ELR (cell line): ENCODE measurements around the gene NCOA3.

Experiments used
- DNase-seq: peaks from one replicate; pipeline ENCODE4 v3.0.0-alpha.2; 2015; ENCODE audit warnings: low read depth

NCOA3 gene

GRCh38 chr20:47665221-47665991, 163.7 kb downstream of the NCOA3 start:
- no peak for DNase-seq

GRCh38 chr20:47666304-47666703, 164.6 kb downstream of the NCOA3 start:
- DNase-seq = no peak

- no peak for DNase-seq
These were observed 165.4 kb downstream of the NCOA3 start for GRCh38 chr20:47667086-47667485.

GRCh38 chr20:47667531-47668312, 166.0 kb downstream of the NCOA3 start:
- DNase-seq = no peak

GRCh38 chr20:47668313-47669151, 166.8 kb downstream of the NCOA3 start:
- no peak for DNase-seq

- no peak for DNase-seq
These were observed 167.4 kb downstream of the NCOA3 start for GRCh38 chr20:47669152-47669425.

- DNase-seq = no peak
These were observed 167.8 kb downstream of the NCOA3 start for GRCh38 chr20:47669489-47669888.

- DNase-seq = no peak
These were observed 168.5 kb downstream of the NCOA3 start for GRCh38 chr20:47669927-47670890.

- DNase-seq = no peak
These were observed 169.2 kb downstream of the NCOA3 start for GRCh38 chr20:47670913-47671312.

GRCh38 chr20:47672166-47672565, 170.5 kb downstream of the NCOA3 start:
- no peak for DNase-seq

GRCh38 chr20:47672886-47673670, 171.4 kb downstream of the NCOA3 start:
- DNase-seq = no peak

- DNase-seq = no peak
These were observed 171.9 kb downstream of the NCOA3 start for GRCh38 chr20:47673671-47673955.

- DNase-seq = no peak
These were observed 172.5 kb downstream of the NCOA3 start for GRCh38 chr20:47674145-47674544.

- no peak for DNase-seq
These were observed 173.0 kb downstream of the NCOA3 start for GRCh38 chr20:47674686-47675085.

- no peak for DNase-seq
These were observed 173.8 kb downstream of the NCOA3 start for GRCh38 chr20:47675190-47676142.

- no peak for DNase-seq
These were observed 174.6 kb downstream of the NCOA3 start for GRCh38 chr20:47676219-47676721.

- no peak for DNase-seq
These were observed 175.4 kb downstream of the NCOA3 start for GRCh38 chr20:47676912-47677634.

GRCh38 chr20:47677635-47678453, 176.2 kb downstream of the NCOA3 start:
- peak; percentile 57 for DNase-seq
